ENCODE measurements around the gene B2M.

The B2M gene

GRCh38 chr15:44722011-44722410 lies 10.7 kb downstream of the B2M start:
- Histone ChIP-seq H3K36me3 (ENCODE audit: insufficient read depth, low read length) (peaks cover 20% of the 10 kb centered on the region), H4K20me1 (ENCODE audit: insufficient read depth, low read length) (0 out of 2 replicates have a peak, but pooled peaks cover 3% of the 10 kb centered on the region), H3K27ac (ENCODE audit: low read length) (no peak overlapping the region), H3K9ac (ENCODE audit: low read depth, low read length) (no peak overlapping the region), H3K79me2 (ENCODE audit: insufficient read depth, low read length) (peaks cover 3% of the 10 kb centered on the region; the same call in 1 of the 2 replicates), H3K4me1 (ENCODE audit: insufficient read depth, low read length) (peaks cover 35% of the 10 kb centered on the region), H3K4me2 (ENCODE audit: insufficient read depth, low read length) (no peak overlapping the region), H3K4me3 (ENCODE audit: low read depth in 1 of 2, low read length in 2 of 2) (no peak overlapping the region), H2AFZ (ENCODE audit: low read depth, low read length) (no peak overlapping the region), H3K9me3 (ENCODE audit: insufficient read depth, low read length, severe bottlenecking) (no peaks in the 10 kb centered on the region), H3K27me3 (ENCODE audit: insufficient read depth, low read length, poor library complexity) (no peaks in the 10 kb centered on the region)
- DNase-seq, result no peak
- no peak for ATAC-seq (ENCODE audit: insufficient read depth, low read depth)
- TF ChIP-seq CTCF (IDR thresholded peaks at IDR 0.05; ENCODE audit: borderline replicate concordance, extremely low read depth, low read length, poor library complexity, severe bottlenecking) (no peak), EZH2 (IDR thresholded peaks at IDR 0.05; ENCODE audit: borderline replicate concordance, low read depth, low read length, severe bottlenecking) (no peak)

GRCh38 chr15:44726136-44726535 lies 14.8 kb downstream of the B2M start:
- H3K4me2 ChIP-seq (ENCODE audit: insufficient read depth, low read length), result peak overlapping the region; percentile 60
- no peaks in the 10 kb centered on the region for H3K9me3 ChIP-seq (ENCODE audit: insufficient read depth, low read length, severe bottlenecking)
- no peaks in the 10 kb centered on the region for H4K20me1 ChIP-seq (ENCODE audit: insufficient read depth, low read length)
- peak overlapping the region; percentile 74 for H2AFZ ChIP-seq (ENCODE audit: low read depth, low read length)
- peaks cover 64% of the 10 kb centered on the region for H3K4me1 ChIP-seq (ENCODE audit: insufficient read depth, low read length)
- H3K4me3 ChIP-seq (ENCODE audit: low read depth in 1 of 2, low read length in 2 of 2), result peak overlapping the region in 1 of 2 experiments; percentile 35; a peak in 2 of 4 replicates
- ATAC-seq (ENCODE audit: insufficient read depth, low read depth) (no peak), DNase-seq (no peak)
- H3K9ac ChIP-seq (ENCODE audit: low read depth, low read length), result peak overlapping the region; percentile 60
- H3K79me2 ChIP-seq (ENCODE audit: insufficient read depth, low read length), result peaks cover 18% of the 10 kb centered on the region
- no peaks in the 10 kb centered on the region for H3K27me3 ChIP-seq (ENCODE audit: insufficient read depth, low read length, poor library complexity)
- H3K27ac ChIP-seq (ENCODE audit: low read length), result peak overlapping the region; percentile 91
- H3K36me3 ChIP-seq (ENCODE audit: insufficient read depth, low read length), result no peaks in the 10 kb centered on the region
- TF ChIP-seq EZH2 (IDR thresholded peaks at IDR 0.05; ENCODE audit: borderline replicate concordance, low read depth, low read length, severe bottlenecking) (no peak), CTCF (IDR thresholded peaks at IDR 0.05; ENCODE audit: borderline replicate concordance, extremely low read depth, low read length, poor library complexity, severe bottlenecking) (no peak)

GRCh38 chr15:44726568-44727484 lies 15.5 kb downstream of the B2M start:
- H3K27me3 ChIP-seq (ENCODE audit: insufficient read depth, low read length, poor library complexity), result no peaks in the 10 kb centered on the region
- peak overlapping the region; percentile 74 for H2AFZ ChIP-seq (ENCODE audit: low read depth, low read length)
- 0 out of 2 replicates have a peak, but pooled peaks cover 7% of the 10 kb centered on the region for H3K36me3 ChIP-seq (ENCODE audit: insufficient read depth, low read length)
- H3K9ac ChIP-seq (ENCODE audit: low read depth, low read length), result peak overlapping the region; percentile 60
- peak; percentile 82 for DNase-seq
- no peaks in the 10 kb centered on the region for H4K20me1 ChIP-seq (ENCODE audit: insufficient read depth, low read length)
- H3K79me2 ChIP-seq (ENCODE audit: insufficient read depth, low read length), result peaks cover 18% of the 10 kb centered on the region
- peak overlapping the region; percentile 91 for H3K27ac ChIP-seq (ENCODE audit: low read length)
- H3K9me3 ChIP-seq (ENCODE audit: insufficient read depth, low read length, severe bottlenecking), result no peaks in the 10 kb centered on the region
- peak overlapping the region in 1 of 2 experiments; percentile 35; a peak in 2 of 4 replicates for H3K4me3 ChIP-seq (ENCODE audit: low read depth in 1 of 2, low read length in 2 of 2)
- H3K4me2 ChIP-seq (ENCODE audit: insufficient read depth, low read length), result peak overlapping the region; percentile 60
- peak; percentile 54 for TF ChIP-seq CTCF (IDR thresholded peaks at IDR 0.05; ENCODE audit: borderline replicate concordance, extremely low read depth, low read length, poor library complexity, severe bottlenecking)
- no peak for TF ChIP-seq EZH2 (IDR thresholded peaks at IDR 0.05; ENCODE audit: borderline replicate concordance, low read depth, low read length, severe bottlenecking)
- ATAC-seq (ENCODE audit: insufficient read depth, low read depth), result peak; percentile 77
- H3K4me1 ChIP-seq (ENCODE audit: insufficient read depth, low read length), result peaks cover 64% of the 10 kb centered on the region

All from DND-41 (cell line).